ENCODE results near the gene PLA2G2F. TPM values are rescaled to one million over a fixed set of nuclear protein-coding genes. Genes with fewer than 3 reads are reported as not detected.

PLA2G2F gene
- total and polyA plus RNA-seq, 2 of the 8 experiments (the other 6 are each of a cell fraction or from before 2014, with no cell fraction given): not detected

GRCh38 chr1:20089328-20090077 is 49.6 kb upstream of the PLA2G2F start:
- Histone ChIP-seq H2AFZ (ENCODE audit: low read length) (peak overlapping the region; percentile 10; the same call in 1 of the 2 replicates), H3K23me2 (ENCODE audit: low read depth, low read length) (no peaks in the 10 kb centered on the region), H3K14ac (ENCODE audit: insufficient read length) (no peak overlapping the region), H2BK12ac (ENCODE audit: low read depth, low read length) (no peak overlapping the region), H3K56ac (replicated peaks; ENCODE audit: insufficient read length, low read depth, low read length) (no peak overlapping the region), H4K5ac (ENCODE audit: insufficient read length, low read depth, low read length) (peak overlapping the region; percentile 10), H2BK120ac (replicated peaks; ENCODE audit: low read depth, low read length) (peak overlapping the region; percentile 50), H2AK5ac (ENCODE audit: low read depth, low read length) (no peak overlapping the region), H2BK15ac (ENCODE audit: low read length) (peak overlapping the region; percentile 49; the same call in 1 of the 2 replicates), H3K9ac (replicated peaks in 1 of 4; ENCODE audit: extremely low read depth in 1 of 4, low read depth in 3 of 4, low read length in 3 of 4) (no peak overlapping the region), H2BK20ac (ENCODE audit: low read length) (0 out of 2 replicates have a peak overlapping the region, but pooled peaks have one; percentile 21), H3K23ac (ENCODE audit: insufficient read length) (no peak overlapping the region), H3K27ac (ENCODE audit: low read depth, low read length) (no peak overlapping the region), H3K27me3 (replicated peaks in 1 of 4; ENCODE audit: control insufficient read depth in 3 of 4, extremely low read depth in 1 of 4, insufficient read depth in 3 of 4, low read length in 3 of 4) (no peaks in the 10 kb centered on the region; a peak in 1 of 7 replicates), H3K9me3 (ENCODE audit: insufficient read depth in 2 of 2, low read depth in 1 of 2, low read length in 1 of 2) (peaks cover 0 to 4% of the 10 kb centered on the region in 2 experiments; a peak in 1 of 4 replicates), H3K4me3 (ENCODE audit: extremely low read depth in 1 of 4, insufficient read depth in 2 of 4, low read depth in 3 of 4, low read length in 4 of 4) (no peak overlapping the region), H2BK5ac (ENCODE audit: low read depth, low read length) (no peak overlapping the region), H4K91ac (replicated peaks; ENCODE audit: insufficient read length, low read length) (no peak overlapping the region), H3K4me1 (replicated peaks in 1 of 4; ENCODE audit: control insufficient read depth in 3 of 4, insufficient read depth in 4 of 4, low read length in 3 of 4) (no peaks in the 10 kb centered on the region; a peak in 1 of 7 replicates), H3K4me2 (ENCODE audit: insufficient read depth in 1 of 2, low read depth in 2 of 2, low read length in 2 of 2) (peak overlapping the region in 1 of 2 experiments; percentile 44; a peak in 1 of 4 replicates), H3K79me1 (ENCODE audit: low read depth, low read length) (no peaks in the 10 kb centered on the region), H4K8ac (ENCODE audit: extremely low read depth, insufficient read depth, low read length) (no peak overlapping the region; the same call in 1 of the 2 replicates), H3K36me3 (ENCODE audit: control insufficient read depth in 2 of 4, insufficient read depth in 4 of 4, low read length in 3 of 4) (no peaks in the 10 kb centered on the region), H3K18ac (ENCODE audit: extremely low read depth, low read length) (no peak overlapping the region; the same call in 1 of the 2 replicates), H4K20me1 (replicated peaks in 1 of 2; ENCODE audit: control insufficient read depth in 1 of 2, insufficient read depth in 2 of 2, low read length in 2 of 2) (no peaks in the 10 kb centered on the region), H3K79me2 (ENCODE audit: control insufficient read depth in 1 of 2, insufficient read depth in 2 of 2, low read length in 2 of 2) (no peaks in the 10 kb centered on the region), H3K4ac (replicated peaks; ENCODE audit: insufficient read length, low read depth, low read length) (no peak overlapping the region)
- 84% methylated on average over 19 of the region's 19 CpGs; no CpG with 5 or more reads in 1 of the 2 experiments for WGBS, 2 experiments (ENCODE audit: extremely low coverage in 1 of 2, insufficient coverage in 1 of 2, insufficient read length in 1 of 2, insufficient replicate concordance in 2 of 2, low coverage in 1 of 2, low lambda C conversion rate in 2 of 2, missing lambda C conversion rate in 1 of 2)
- ChIA-PET POLR2A (ENCODE audit: partially characterized antibody) (no interaction called here), CTCF (ENCODE audit: partially characterized antibody) (interaction anchor here (1.8 kb wide), 1 partner anchor 63 kb away, joined by 8 read pairs; no protein-coding TSS in a partner anchor)
- FAIRE-seq (peak; percentile 57), DNase-seq (ENCODE audit: low read depth in 1 of 2, low spot score in 2 of 2) (peak in 1 of 2 experiments; percentile 49)
- no peak for TF ChIP-seq GTF2F1 (IDR thresholded peaks at IDR 0.05; ENCODE audit: borderline replicate concordance, low read depth, low read length)
- TF ChIP-seq SIX5 (IDR thresholded peaks at IDR 0.05; ENCODE audit: low read depth, low read length): peak; percentile 52
- peak in 1 of 2 experiments; percentile 16; a peak in 1 of 4 replicates for TF ChIP-seq RAD21 (IDR thresholded peaks at IDR 0.05 in 1 of 2, conservative IDR thresholded peaks at IDR 0.05 in 1 of 2; ENCODE audit: low read depth in 2 of 2, low read length in 2 of 2)
- TF ChIP-seq, protein P1, sequence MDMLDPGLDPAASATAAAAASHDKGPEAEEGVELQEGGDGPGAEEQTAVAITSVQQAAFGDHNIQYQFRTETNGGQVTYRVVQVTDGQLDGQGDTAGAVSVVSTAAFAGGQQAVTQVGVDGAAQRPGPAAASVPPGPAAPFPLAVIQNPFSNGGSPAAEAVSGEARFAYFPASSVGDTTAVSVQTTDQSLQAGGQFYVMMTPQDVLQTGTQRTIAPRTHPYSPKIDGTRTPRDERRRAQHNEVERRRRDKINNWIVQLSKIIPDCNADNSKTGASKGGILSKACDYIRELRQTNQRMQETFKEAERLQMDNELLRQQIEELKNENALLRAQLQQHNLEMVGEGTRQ (IDR thresholded peaks at IDR 0.05; ENCODE audit: low read length): peak; percentile 38; the same call in 1 of the 2 replicates
